Measurements from ENCODE around the gene KCNE4.

KCNE4 gene

DNA sequence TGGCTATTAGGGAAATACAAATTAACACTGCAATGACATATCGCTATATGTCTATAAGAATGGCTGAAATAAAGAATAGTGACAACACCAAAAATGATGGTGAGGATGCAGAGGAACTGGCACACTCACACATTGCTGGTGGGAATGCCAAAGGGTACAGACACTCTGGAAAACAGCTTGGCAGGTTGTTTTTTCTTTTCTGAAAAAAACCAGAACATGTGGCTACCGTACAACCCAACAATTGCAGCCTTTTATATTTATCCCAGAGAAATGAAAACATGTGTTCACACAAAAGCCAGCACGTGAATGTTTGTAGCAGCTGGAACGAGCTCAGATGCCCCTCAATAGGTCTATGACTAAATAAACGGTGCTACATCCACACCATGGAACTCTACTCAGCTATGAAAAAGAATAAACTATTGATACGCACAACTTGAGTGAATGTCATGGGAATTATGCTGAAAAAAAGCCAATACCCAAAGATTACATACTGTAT, 45.9 kb downstream of the KCNE4 start:
- H3K4me1 Mint-ChIP-seq (ENCODE audit: low read depth), result no peaks in the 10 kb centered on the region
- H3K27me3 Mint-ChIP-seq, result peaks cover 4% of the 10 kb centered on the region
- no peak overlapping the region for H3K4me3 Mint-ChIP-seq
- H3K36me3 Mint-ChIP-seq (ENCODE audit: low read depth), result no peaks in the 10 kb centered on the region
- DNase-seq, result no peak
- H3K9me3 Mint-ChIP-seq, result no peaks in the 10 kb centered on the region
- no peak overlapping the region for H3K27ac Mint-ChIP-seq

DNA sequence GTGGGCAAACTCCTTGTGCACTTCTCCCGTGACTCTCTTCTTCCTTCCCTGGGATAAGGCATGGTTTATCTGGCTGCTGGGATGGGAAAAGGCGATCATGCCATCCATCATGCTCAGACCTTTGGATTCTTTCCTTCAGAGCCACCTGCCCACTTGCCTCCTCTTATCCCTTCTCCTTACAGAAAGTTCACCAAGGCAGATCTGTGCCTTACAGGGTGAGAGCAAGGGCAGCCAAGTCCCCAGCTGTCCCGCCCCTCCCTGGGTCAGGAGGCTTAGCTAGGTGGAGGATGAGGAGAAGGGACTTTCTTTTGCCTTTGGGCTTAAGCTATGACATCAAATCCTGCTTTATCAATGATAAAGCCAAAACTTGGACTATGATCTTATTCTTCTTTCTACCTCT, 47.6 kb downstream of the KCNE4 start:
- Mint-ChIP-seq H3K27ac (no peak overlapping the region), H3K4me3 (no peak overlapping the region), H3K36me3 (ENCODE audit: low read depth) (no peaks in the 10 kb centered on the region), H3K27me3 (no peaks in the 10 kb centered on the region), H3K9me3 (no peaks in the 10 kb centered on the region), H3K4me1 (ENCODE audit: low read depth) (no peaks in the 10 kb centered on the region)
- DNase-seq, result no peak

DNA sequence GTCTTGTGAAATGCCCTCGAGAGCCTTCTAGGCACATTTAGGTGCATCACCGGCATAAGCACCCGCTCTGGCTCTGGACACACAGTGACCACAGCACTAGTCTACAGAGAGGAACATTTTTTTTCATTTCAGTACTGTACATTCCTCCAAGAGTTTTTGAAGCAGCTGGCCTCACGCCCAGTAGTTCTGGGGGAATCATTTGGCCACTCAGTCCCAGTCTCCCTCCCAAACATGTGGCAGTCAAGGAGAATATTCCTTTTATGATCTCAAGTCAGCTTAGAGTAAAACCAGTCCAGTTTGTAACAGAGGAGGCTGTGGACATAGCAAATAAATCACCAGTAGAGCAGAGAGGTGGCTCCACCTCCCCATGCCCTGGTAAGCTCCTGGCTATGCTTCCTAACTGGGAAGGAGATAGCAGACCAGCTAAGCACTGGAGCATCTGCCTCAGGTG, 48.1 kb downstream of the KCNE4 start:
- H3K27me3 Mint-ChIP-seq, result no peaks in the 10 kb centered on the region
- H3K4me3 Mint-ChIP-seq, result no peak overlapping the region
- H3K27ac Mint-ChIP-seq, result no peak overlapping the region
- DNase-seq, result no peak
- H3K9me3 Mint-ChIP-seq, result no peaks in the 10 kb centered on the region
- no peaks in the 10 kb centered on the region for H3K4me1 Mint-ChIP-seq (ENCODE audit: low read depth)
- no peaks in the 10 kb centered on the region for H3K36me3 Mint-ChIP-seq (ENCODE audit: low read depth)

DNA sequence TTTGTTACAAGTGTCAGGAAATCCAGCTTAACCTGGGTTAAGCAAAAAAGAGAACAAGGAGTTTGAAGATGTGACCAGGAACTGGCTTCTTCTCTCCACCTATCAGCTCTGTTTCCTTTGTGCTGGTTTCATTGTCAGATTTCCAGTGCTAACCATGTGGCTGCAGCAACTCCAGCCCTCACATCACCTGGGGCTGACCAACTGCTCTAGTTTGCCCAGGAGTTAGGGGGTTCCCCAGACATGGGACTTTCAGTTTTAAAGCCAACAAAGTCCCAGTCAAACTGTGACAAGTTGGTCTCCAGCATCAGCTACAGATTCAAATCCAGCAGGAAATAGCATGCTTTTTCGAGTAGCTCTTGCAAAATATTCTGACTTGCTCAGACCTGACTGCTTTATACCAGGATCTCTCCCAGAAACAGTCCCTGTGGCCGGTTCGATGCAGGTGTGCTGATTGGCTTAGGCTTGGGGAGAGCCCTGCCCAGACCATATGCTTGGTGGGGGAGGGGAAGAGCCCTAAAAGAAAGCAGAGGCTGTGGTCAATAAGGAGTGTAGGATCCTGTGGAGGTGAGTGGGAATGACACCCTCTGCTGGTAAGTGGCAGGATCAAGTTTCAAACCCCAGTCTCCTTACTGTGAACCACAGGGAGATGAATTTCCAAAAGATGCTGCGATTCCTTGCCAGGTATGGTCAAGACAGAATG, 49.5 kb downstream of the KCNE4 start:
- H3K4me3 Mint-ChIP-seq, result no peak overlapping the region

DNA sequence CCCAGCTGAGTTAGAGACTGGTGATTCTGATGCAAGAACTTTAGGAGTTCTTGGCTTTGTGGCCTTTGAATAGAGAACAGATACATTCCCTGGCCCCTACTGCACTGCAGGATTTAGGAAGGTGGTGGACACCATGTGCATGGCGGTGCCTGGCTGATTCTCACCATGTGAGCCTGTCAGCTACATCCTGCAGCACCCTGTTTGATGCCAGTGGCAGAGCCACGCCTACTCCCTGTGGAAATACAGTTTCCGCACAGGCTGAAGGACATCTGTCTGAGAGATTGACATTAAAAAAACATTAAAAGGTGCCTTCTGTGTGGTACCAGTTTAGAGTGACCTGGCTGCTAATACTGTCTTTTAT, 50.0 kb downstream of the KCNE4 start:
- Mint-ChIP-seq H3K4me1 (ENCODE audit: low read depth) (no peaks in the 10 kb centered on the region), H3K4me3 (no peak overlapping the region), H3K27ac (no peak overlapping the region), H3K27me3 (no peaks in the 10 kb centered on the region), H3K9me3 (no peaks in the 10 kb centered on the region), H3K36me3 (ENCODE audit: low read depth) (no peaks in the 10 kb centered on the region)
- no peak for DNase-seq

More for the DNA sequence above, 49.5 kb downstream of the KCNE4 start:
- DNase-seq, result no peak
- Mint-ChIP-seq H3K27ac (no peak overlapping the region), H3K9me3 (no peaks in the 10 kb centered on the region), H3K36me3 (ENCODE audit: low read depth) (no peaks in the 10 kb centered on the region), H3K4me1 (ENCODE audit: low read depth) (no peaks in the 10 kb centered on the region), H3K27me3 (no peaks in the 10 kb centered on the region)

DNA sequence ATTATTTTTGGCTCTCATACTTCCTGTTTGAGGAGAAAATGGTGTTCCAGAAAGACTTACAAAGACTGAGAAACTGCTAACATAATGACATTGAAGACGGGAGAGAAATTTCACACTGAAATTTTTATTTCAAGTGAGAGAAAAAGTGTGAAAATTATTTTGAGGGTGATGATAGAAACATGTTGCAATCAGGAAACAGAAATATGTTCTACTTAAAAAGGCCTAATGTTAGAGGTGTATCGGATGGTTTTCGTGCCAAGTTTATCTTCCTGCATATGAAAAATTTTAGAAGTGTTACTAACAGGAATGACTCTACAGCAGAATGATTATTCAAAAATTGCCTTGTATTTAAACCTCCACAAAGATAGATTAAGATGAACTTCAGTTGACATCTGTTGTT, 50.5 kb downstream of the KCNE4 start:
- no peaks in the 10 kb centered on the region for H3K27me3 Mint-ChIP-seq
- no peaks in the 10 kb centered on the region for H3K9me3 Mint-ChIP-seq
- DNase-seq, result no peak
- no peak overlapping the region for H3K27ac Mint-ChIP-seq
- no peak overlapping the region for H3K4me3 Mint-ChIP-seq
- no peaks in the 10 kb centered on the region for H3K36me3 Mint-ChIP-seq (ENCODE audit: low read depth)
- no peaks in the 10 kb centered on the region for H3K4me1 Mint-ChIP-seq (ENCODE audit: low read depth)

DNA sequence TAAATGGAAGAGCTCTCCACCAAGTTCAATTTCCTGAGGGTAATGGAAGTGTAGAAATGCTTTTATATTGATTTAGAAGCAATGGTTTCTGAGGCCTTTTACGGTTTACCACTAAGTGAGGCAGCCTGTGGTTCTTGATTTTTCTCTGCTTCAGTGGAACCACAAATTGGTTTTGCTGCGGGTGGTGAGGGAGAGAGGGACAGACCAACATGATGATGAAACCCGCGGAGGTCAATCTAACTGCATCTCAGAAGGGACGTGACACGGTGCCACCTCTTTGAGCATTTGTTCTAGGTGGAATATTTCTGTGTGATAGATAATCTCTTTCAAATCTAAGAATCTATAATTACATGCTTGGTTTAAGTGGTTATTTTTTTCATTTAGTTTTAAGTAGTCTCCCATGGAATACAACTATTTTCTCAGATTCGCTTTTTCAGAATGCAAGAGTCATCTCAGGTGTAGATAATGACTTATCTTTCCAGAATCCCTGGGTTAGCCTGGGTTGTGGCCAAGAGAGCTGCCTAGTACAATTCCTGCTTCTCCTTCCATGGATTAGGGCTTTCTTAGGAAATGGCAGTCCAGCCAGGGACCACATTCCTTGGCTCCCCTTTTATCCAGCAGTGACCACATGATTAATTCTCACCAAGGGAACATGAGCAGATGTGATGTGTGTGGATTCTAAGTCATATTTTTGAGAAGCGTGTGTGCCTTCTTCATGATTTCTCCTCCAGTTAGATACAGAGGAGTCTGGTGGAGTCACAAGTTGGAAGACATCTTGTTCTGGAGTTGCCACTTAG, 52.5 kb downstream of the KCNE4 start:
- H3K4me1 Mint-ChIP-seq (ENCODE audit: low read depth), result no peaks in the 10 kb centered on the region
- no peaks in the 10 kb centered on the region for H3K36me3 Mint-ChIP-seq (ENCODE audit: low read depth)
- no peaks in the 10 kb centered on the region for H3K9me3 Mint-ChIP-seq
- no peak for DNase-seq
- no peak overlapping the region for H3K27ac Mint-ChIP-seq
- no peak overlapping the region for H3K4me3 Mint-ChIP-seq
- H3K27me3 Mint-ChIP-seq, result no peaks in the 10 kb centered on the region
